Choroid plexus epithelial cell (primary cell): ENCODE results near the gene PIGW.

ENCODE experiments used
- DNase-seq: peaks from one replicate; pipeline ENCODE4 v3.0.0-alpha.2; 2010; ENCODE audit warnings: low read depth
- H3K4me3 ChIP-seq: 2 replicates; pipeline ENCODE4 v1.5.1; 2011; ENCODE audit warnings: low read depth, mild to moderate bottlenecking, control low read depth, low read length, moderate library complexity
- CTCF ChIP-seq: conservative IDR thresholded peaks from 2 replicates; pipeline ENCODE4 v1.5.1; 2011; ENCODE audit warnings: low read depth, mild to moderate bottlenecking, control low read depth, inconsistent platforms, low read length, moderate library complexity

Gene PIGW

GRCh38 chr17:36524428-36524876 lies 10.3 kb upstream of the PIGW start:
- no peak for TF ChIP-seq CTCF
- no peak for DNase-seq
- no peak overlapping the region for H3K4me3 ChIP-seq

- DNase-seq: peak; percentile 34
- no peak overlapping the region for H3K4me3 ChIP-seq
- TF ChIP-seq CTCF: no peak
Measured at GRCh38 chr17:36525113-36525512, 9.7 kb upstream of the PIGW start.

GRCh38 chr17:36525888-36526287 lies 8.9 kb upstream of the PIGW start:
- no peak for DNase-seq
- H3K4me3 ChIP-seq: no peak overlapping the region
- no peak for TF ChIP-seq CTCF

GRCh38 chr17:36527621-36528250 lies 7.1 kb upstream of the PIGW start:
- H3K4me3 ChIP-seq: no peak overlapping the region
- no peak for TF ChIP-seq CTCF
- no peak for DNase-seq

- TF ChIP-seq CTCF: no peak
- no peak overlapping the region for H3K4me3 ChIP-seq
- peak; percentile 23 for DNase-seq
Measured at GRCh38 chr17:36529121-36529520, 5.7 kb upstream of the PIGW start.

- no peak for DNase-seq
- TF ChIP-seq CTCF: no peak
- no peak overlapping the region for H3K4me3 ChIP-seq
Measured at GRCh38 chr17:36532435-36532975, 2.3 kb upstream of the PIGW start.
